NOMO-1 (cell line): Measurements from ENCODE around the gene NBDY.
A peak's percentile ranks its signal among the peaks of the same experiment; 100 is the strongest.
"Not testable (repeated sequence)": the region's sequence is repeated elsewhere in the genome, so short reads cannot be mapped to it uniquely, and the experiment has no call there.

ENCODE experiments used
- DNase-seq, 2 experiments: peaks; one replicate each; lab custom pipeline; 2025; ENCODE audit not compliant: unreplicated experiment in 2 of 2; lab: John Stamatoyannopoulos, UW

The NBDY gene

DNA sequence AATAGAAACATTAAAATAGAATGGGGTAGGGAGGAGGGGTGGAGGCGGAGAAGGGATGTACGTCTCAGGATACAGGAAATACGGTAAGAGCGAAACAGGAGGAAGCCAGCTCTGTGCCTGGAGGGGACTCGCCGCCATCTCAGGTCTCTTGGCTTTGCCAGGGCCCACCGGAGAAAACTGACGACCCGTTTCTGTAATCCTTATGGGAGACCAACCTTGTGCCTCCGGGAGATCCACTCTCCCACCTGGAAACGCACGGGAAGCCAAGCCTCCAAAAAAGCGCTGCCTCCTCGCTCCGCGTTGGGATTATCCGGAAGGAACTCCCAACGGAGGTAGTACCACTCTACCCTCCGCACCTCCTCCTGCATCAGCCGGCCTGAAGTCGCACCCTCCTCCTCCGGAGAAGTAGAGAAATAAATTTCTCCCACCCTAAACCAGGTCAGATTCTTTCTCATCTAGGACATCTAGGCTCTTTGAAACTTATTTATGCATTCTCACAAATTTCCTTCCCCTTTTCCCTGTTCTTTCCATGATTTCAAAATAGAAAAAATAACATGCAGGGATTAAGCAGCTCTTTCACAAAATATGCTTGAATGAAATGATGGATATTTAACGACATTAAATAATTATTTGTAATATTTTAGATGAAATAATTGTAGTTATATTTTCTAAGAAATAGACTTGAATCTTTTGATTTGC lies at the start of gene NBDY:
TSS of gene NBDY (plus strand) at position 92 of the 699 bp plus-strand sequence. CDS start at position 203, 111 bp downstream.
- peak in 1 of 2 experiments; percentile 22 for DNase-seq

GRCh38 chrX:56704530-56704929 lies 24.5 kb upstream of the NBDY start:
- DNase-seq = not testable (repeated sequence)

- peak; percentile 13 to 22 for DNase-seq
Measured at GRCh38 chrX:56726605-56727004, 2.4 kb upstream of the NBDY start.

DNA sequence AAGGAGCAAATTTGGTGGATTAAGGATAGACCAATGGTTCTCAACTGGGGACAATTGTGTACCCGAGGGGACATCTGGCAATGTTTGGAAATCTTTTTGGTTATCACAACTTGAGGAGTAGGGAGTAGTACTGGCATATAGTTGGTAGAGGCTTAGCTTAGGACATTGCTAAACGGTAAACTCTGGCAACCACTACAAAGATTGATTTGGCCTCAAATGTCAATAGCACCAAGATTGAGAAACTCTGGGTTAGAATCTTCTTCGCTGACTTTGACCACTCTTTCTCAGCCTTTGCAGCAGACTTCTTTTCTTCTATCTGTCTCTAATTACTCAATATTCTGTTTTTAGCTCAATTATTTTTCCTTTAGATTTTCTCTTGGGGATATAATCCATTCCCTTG lies 1.5 kb upstream of the NBDY start:
- no peak for DNase-seq

DNA sequence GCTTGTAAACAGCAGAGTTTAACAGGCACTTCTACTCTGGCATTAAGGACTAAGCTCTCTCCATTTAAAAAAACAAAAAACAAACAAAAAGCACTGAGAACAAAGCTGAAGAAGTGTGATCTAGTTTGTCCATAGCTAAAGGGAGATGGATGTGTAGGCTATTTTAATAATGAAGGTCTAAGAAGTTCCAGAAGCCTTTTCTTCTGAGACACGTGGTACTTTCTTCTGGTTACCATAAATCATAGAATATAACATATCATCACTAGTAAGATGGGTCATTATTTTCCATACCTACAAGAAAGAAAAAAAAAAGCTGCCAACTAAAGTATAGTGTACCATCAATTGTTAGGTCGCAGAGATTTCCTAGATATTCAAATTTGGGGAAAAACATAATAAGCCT lies 722 bp upstream of the NBDY start:
- no peak for DNase-seq

DNA sequence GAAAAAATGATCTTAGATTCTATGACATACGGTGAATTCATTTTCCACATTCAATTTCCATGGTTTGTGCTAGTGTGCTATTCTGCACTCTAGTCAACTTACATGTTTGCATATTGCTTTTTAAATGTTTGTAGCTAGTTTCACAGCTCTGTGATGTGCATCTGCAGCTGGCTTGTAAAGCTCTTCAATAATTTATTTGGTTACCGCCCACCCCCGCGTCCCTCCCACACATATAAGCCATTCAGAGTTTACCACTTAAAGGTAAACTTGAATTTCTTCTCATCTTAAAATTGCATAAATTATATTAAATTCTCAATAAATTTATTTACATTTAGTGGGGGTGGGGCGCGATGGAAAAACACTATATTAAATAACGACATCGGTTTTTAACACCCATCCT lies 291 bp upstream of the NBDY start:
- no peak for DNase-seq

DNA sequence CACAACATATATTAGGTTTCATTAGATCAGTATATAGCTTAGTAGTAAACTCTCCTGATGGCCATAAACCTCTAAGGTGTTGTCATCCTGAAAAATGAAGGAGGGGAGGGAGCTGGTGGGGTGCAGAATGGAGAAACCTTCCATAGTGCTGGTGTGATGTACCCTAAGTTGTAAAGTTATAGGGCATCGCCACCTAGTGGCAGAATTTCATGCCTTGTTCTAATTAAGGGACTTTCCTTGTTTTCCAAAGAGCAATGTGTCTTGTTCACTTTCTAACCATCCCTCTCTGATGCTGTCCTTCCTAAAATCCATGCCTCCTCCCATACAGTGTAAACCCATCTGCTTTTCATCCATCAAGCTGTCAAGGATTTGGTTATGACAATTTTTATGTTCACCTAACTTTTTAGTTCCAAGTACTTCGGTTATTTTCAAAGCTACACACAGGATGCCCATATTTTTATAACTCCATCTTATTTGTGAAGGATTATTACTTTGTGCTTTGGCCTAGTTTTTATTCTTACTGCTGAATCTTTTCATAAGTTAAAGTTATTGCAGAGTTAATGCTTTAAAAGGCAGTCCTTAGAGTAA lies 4.5 kb downstream of the NBDY start:
- DNase-seq = peak in 1 of 2 experiments; percentile 26

DNA sequence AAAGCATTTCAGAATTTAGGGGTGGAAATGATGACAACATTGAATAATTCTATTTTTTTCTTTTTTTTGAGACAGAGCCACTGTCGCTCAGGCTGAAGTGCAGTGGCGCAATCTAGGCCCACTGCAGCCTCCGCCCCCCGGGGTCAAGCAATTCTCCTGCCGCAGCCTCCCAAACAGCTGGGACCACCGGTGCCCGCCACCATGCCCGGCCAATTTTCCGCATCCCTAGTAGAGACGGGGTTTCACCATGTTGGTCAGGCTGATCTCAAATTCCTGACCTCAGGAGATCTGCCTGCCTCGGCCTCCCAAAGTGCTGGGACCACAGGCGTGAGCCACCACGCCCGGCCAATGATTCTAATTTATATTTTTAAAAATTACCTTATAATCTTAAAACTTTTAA lies 7.2 kb downstream of the NBDY start:
- DNase-seq = no peak

GRCh38 chrX:56738670-56739069 lies 9.6 kb downstream of the NBDY start:
- DNase-seq = no peak

GRCh38 chrX:56744996-56745395 lies 16.0 kb downstream of the NBDY start:
- DNase-seq = peak in 1 of 2 experiments; percentile 37

- no peak for DNase-seq
Measured at GRCh38 chrX:56746996-56747395, 18.0 kb downstream of the NBDY start.

GRCh38 chrX:56751071-56751470 lies 22.0 kb downstream of the NBDY start:
- DNase-seq = no peak

DNA sequence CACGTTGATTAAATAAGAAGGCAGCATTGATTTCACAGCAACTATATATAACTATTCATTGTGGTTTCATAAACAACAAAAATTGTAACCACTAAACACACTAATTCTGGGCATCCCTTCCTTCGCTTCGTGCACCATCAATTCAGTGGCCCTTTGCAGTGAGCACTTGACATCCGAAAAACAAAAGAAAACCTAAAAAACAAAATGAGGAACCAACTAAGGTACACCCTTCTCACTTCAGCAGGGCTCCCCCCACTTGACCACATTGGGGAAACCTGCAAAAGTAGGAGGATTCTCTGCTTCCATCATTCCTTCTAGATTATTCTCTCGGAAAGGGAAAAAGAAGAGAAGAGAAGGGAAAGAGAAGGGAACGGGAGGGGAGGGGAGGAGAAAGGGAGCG lies 28.3 kb downstream of the NBDY start:
- DNase-seq = no peak

GRCh38 chrX:56758456-56758855 lies 29.4 kb downstream of the NBDY start:
- DNase-seq = no peak

DNA sequence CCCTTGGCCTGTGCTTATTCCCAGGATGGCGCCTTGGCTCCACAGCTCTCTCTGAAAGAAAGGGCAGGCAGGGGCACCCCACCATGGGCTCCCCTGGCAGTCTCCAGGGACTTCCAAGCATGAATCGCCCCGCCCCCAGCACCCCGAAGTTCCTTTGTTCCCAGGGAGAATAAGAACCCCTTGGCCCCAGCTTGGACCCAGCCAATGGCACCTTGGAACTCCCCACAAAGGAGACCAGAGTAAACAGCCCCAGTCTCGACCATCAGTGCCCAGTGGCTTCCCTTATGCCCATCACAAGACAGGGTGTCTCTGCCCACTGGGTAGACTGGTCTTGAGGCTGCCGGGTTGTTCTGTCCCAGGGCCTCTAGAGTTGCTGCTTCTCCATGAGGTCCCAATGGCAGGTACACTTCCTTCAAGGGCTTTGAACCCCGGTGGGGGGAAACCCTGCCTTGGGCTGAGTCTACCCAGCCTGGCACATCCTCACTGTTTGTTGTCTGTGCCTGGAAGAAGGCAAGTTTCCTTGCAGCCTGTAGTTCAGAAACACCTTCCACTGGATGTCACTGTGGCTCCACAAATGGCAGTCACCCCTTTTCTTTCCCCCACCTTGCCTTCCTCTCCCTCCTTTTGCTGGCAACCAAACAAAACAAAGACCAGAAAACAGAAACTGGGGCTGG lies 30.8 kb downstream of the NBDY start:
- no peak for DNase-seq

- DNase-seq = not testable (repeated sequence)
Measured at GRCh38 chrX:56760410-56761124, 31.5 kb downstream of the NBDY start.

GRCh38 chrX:56761167-56761566 lies 32.1 kb downstream of the NBDY start:
- no peak for DNase-seq

DNA sequence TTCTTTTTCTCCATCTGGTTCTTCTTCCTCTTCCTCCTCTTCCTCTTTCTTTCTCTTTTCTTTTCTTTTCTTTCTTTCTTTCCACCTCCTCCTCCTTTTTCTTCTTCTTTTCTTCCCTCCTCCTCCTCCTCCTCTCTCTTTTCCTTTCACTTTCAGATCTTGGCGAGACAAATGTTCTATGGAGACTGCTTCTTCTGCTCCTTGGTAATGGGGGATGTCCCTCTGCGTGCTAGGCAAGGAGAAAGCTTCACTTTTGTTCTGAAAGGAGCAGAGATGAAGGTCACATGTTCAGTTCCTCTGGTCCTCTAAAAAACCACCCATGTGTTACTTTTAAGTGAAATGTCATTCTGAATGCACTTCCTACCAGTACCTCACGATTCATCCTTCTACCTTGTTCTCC lies 33.2 kb downstream of the NBDY start:
- no peak for DNase-seq

DNA sequence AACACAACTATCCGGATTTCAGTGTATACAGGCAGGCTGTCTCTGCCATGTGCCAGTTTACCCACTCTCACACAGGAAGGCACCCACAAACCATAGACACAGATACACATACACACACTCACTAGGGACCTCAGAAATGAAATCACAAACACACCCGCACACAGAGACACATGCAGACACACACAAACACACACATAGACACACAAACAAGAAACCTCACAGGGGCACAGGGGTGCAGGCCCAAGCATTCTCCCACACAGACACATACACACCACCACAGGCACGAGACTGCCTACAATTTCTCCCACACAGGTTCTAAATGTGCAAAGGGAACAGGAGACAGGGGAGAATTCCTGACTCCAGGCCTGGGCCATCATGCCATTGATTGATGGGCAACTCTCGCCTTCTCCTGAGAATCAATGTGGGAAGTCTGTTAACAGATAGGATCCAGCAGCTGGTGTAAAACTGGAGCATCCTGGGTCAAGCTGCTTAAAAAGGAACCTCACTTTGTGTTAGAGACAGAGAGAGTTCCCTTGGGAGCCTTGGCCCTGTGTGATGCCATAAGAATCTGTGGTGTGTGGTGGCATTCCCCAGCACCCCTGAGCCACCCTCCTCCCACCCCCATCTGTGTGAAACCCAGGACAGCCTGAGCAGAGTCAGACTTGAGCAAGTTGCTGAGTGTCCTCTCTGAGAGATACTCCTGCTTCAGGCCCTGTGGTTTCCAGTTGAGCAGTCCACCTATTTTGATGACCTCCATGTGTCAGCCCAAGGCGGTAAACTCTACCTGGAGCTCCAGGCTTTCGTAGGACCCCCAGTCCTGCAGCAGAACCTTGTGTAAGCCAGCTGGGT lies 33.9 kb downstream of the NBDY start:
- DNase-seq = no peak

- DNase-seq = no peak
Measured at GRCh38 chrX:56763556-56764152, 34.6 kb downstream of the NBDY start.
